Measurements from ENCODE around the gene GALNT10. TPM values are rescaled to one million over a fixed set of nuclear protein-coding genes. Genes with fewer than 3 reads are reported as not detected.

The GALNT10 gene
- total and polyA plus RNA-seq, 2 donors (not counting 1 experiment from before 2014, with no cell fraction given), result 18.3 to 35.8 TPM

DNA sequence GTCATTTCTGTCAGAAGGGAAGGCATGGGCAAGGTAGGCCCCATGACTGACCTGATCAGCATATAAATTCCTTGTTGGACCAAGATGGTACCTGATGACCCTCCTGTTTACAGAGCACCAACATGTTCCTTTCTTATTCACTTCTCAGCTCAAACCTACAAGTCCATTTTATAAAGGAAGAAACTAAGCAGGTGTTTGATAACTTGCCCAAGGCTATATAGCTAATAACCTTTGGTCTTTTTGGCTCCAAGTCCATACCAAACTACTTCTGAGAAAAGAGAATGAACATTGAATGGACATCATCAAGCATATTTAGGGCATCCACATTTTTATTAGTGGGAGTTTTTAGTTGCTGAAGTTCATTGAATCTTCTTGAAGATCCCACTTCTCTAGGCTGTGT is 125.2 kb downstream of the GALNT10 start:
- Histone ChIP-seq H3K9ac (ENCODE audit: insufficient read depth, low read length) (no peak overlapping the region), H3K79me2 (ENCODE audit: control insufficient read depth, insufficient read depth, low read length) (no peaks in the 10 kb centered on the region), H4K20me1 (ENCODE audit: control insufficient read depth, extremely low read depth, insufficient read depth, low read length) (no peaks in the 10 kb centered on the region), H3K4me2 (ENCODE audit: extremely low read depth, insufficient read depth, low read length) (no peak overlapping the region), H2AFZ (ENCODE audit: low read length) (no peak overlapping the region), H3K9me3 (ENCODE audit: control insufficient read depth, insufficient read depth, low read depth, low read length) (no peaks in the 10 kb centered on the region), H3K4me3 (replicated peaks in 1 of 4; ENCODE audit: control extremely low read depth in 1 of 4, insufficient read depth in 1 of 4, low read depth in 3 of 4, low read length in 4 of 4) (no peak overlapping the region), H3K4me1 (ENCODE audit: control insufficient read depth, extremely low read depth, insufficient read depth, low read length) (no peaks in the 10 kb centered on the region), H3K27me3 (ENCODE audit: control insufficient read depth, insufficient read depth, low read length) (no peaks in the 10 kb centered on the region), H3K36me3 (ENCODE audit: control insufficient read depth, insufficient read depth, low read length) (no peaks in the 10 kb centered on the region), H3K27ac (ENCODE audit: insufficient read depth, low read length) (no peak overlapping the region)
- no peak for TF ChIP-seq EZH2 (IDR thresholded peaks at IDR 0.05; ENCODE audit: low read length, missing control alignments)
- TF ChIP-seq, protein P1, sequence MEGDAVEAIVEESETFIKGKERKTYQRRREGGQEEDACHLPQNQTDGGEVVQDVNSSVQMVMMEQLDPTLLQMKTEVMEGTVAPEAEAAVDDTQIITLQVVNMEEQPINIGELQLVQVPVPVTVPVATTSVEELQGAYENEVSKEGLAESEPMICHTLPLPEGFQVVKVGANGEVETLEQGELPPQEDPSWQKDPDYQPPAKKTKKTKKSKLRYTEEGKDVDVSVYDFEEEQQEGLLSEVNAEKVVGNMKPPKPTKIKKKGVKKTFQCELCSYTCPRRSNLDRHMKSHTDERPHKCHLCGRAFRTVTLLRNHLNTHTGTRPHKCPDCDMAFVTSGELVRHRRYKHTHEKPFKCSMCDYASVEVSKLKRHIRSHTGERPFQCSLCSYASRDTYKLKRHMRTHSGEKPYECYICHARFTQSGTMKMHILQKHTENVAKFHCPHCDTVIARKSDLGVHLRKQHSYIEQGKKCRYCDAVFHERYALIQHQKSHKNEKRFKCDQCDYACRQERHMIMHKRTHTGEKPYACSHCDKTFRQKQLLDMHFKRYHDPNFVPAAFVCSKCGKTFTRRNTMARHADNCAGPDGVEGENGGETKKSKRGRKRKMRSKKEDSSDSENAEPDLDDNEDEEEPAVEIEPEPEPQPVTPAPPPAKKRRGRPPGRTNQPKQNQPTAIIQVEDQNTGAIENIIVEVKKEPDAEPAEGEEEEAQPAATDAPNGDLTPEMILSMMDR (conservative IDR thresholded peaks at IDR 0.05 in 1 of 2, IDR thresholded peaks at IDR 0.05 in 1 of 2; ENCODE audit: low read depth in 1 of 2, low read length in 2 of 2), result no peak
- DNase-seq (ENCODE audit: low read depth in 2 of 2), result no peak

DNA sequence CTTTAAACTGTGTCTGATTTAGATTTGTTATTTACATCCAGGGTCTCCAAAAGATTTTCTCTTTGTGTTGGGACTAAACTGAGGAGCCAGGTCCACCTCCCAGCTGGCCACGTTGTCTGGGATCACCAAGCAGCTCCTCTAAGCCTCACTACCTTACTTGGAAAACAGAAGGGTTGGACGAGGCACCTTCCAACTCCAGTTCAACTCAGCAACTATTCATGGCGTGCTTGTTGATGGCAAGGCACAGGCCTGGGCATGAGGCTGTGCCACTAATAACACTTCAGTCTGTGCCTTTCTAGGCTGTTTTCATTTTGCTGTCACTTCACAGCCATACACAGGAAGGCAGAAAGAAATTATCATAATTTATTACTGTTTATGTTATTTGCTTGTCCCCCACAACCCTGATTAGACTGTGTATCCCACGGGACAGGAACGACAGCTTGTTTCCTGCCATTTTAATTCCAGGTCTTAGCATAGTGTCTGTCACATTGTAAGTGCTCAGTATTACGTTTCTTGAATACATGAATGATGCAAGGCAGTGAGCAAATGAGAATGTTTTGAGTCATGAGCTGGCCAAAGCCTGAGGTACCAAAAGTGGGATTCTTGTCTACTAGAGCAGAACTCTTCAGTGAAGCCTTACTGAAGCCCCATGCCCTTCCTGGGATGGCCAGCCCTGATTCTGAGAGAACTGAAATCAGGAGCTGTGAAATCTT is 125.8 kb downstream of the GALNT10 start:
- H4K20me1 ChIP-seq (ENCODE audit: control insufficient read depth, extremely low read depth, insufficient read depth, low read length), result no peaks in the 10 kb centered on the region
- H3K79me2 ChIP-seq (ENCODE audit: control insufficient read depth, insufficient read depth, low read length), result no peaks in the 10 kb centered on the region
- no peak overlapping the region for H3K27ac ChIP-seq (ENCODE audit: insufficient read depth, low read length)
- H3K4me2 ChIP-seq (ENCODE audit: extremely low read depth, insufficient read depth, low read length), result no peak overlapping the region
- H3K9ac ChIP-seq (ENCODE audit: insufficient read depth, low read length), result no peak overlapping the region
- DNase-seq (ENCODE audit: low read depth in 2 of 2), result no peak
- H3K27me3 ChIP-seq (ENCODE audit: control insufficient read depth, insufficient read depth, low read length), result no peaks in the 10 kb centered on the region
- H3K4me3 ChIP-seq (replicated peaks in 1 of 4; ENCODE audit: control extremely low read depth in 1 of 4, insufficient read depth in 1 of 4, low read depth in 3 of 4, low read length in 4 of 4), result no peak overlapping the region
- H3K9me3 ChIP-seq (ENCODE audit: control insufficient read depth, insufficient read depth, low read depth, low read length), result no peaks in the 10 kb centered on the region
- H2AFZ ChIP-seq (ENCODE audit: low read length), result no peak overlapping the region
- H3K36me3 ChIP-seq (ENCODE audit: control insufficient read depth, insufficient read depth, low read length), result no peaks in the 10 kb centered on the region
- TF ChIP-seq EZH2 (IDR thresholded peaks at IDR 0.05; ENCODE audit: low read length, missing control alignments), result no peak
- TF ChIP-seq, protein P1 (conservative IDR thresholded peaks at IDR 0.05 in 1 of 2, IDR thresholded peaks at IDR 0.05 in 1 of 2; ENCODE audit: low read depth in 1 of 2, low read length in 2 of 2), result no peak
- no peaks in the 10 kb centered on the region for H3K4me1 ChIP-seq (ENCODE audit: control insufficient read depth, extremely low read depth, insufficient read depth, low read length)

DNA sequence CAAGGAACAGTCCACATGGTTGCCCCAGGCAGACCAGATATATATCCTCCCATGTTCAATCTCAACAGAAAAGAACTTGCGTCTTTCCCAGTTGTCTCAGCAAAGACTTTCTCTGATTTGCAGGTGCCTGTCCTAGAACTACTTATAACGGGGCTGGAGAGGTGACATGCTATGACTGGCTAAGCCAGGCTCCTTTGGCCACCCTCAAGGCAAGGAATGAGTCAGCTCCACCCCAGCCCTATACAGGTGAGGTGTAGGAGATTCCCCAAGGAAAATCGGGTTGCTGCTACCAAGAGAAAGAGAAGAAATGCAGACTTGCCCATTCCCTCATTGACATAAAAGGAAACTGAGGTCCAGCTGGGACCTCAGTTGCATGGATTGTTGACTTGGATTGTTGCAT is 127.4 kb downstream of the GALNT10 start:
- no peak overlapping the region for H3K9ac ChIP-seq (ENCODE audit: insufficient read depth, low read length)
- no peaks in the 10 kb centered on the region for H3K27me3 ChIP-seq (ENCODE audit: control insufficient read depth, insufficient read depth, low read length)
- H3K79me2 ChIP-seq (ENCODE audit: control insufficient read depth, insufficient read depth, low read length), result no peaks in the 10 kb centered on the region
- no peaks in the 10 kb centered on the region for H3K36me3 ChIP-seq (ENCODE audit: control insufficient read depth, insufficient read depth, low read length)
- no peak overlapping the region for H3K27ac ChIP-seq (ENCODE audit: insufficient read depth, low read length)
- H3K4me3 ChIP-seq (replicated peaks in 1 of 4; ENCODE audit: control extremely low read depth in 1 of 4, insufficient read depth in 1 of 4, low read depth in 3 of 4, low read length in 4 of 4), result no peak overlapping the region
- no peaks in the 10 kb centered on the region for H3K4me1 ChIP-seq (ENCODE audit: control insufficient read depth, extremely low read depth, insufficient read depth, low read length)
- no peaks in the 10 kb centered on the region for H3K9me3 ChIP-seq (ENCODE audit: control insufficient read depth, insufficient read depth, low read depth, low read length)
- TF ChIP-seq, protein P1 (conservative IDR thresholded peaks at IDR 0.05 in 1 of 2, IDR thresholded peaks at IDR 0.05 in 1 of 2; ENCODE audit: low read depth in 1 of 2, low read length in 2 of 2), result no peak
- TF ChIP-seq EZH2 (IDR thresholded peaks at IDR 0.05; ENCODE audit: low read length, missing control alignments), result no peak
- no peak for DNase-seq (ENCODE audit: low read depth in 2 of 2)
- no peak overlapping the region for H2AFZ ChIP-seq (ENCODE audit: low read length)
- H4K20me1 ChIP-seq (ENCODE audit: control insufficient read depth, extremely low read depth, insufficient read depth, low read length), result no peaks in the 10 kb centered on the region
- no peak overlapping the region for H3K4me2 ChIP-seq (ENCODE audit: extremely low read depth, insufficient read depth, low read length)

Data from fibroblast of lung (primary cell).